ENCODE measurements around the gene FAM111A.

DNA sequence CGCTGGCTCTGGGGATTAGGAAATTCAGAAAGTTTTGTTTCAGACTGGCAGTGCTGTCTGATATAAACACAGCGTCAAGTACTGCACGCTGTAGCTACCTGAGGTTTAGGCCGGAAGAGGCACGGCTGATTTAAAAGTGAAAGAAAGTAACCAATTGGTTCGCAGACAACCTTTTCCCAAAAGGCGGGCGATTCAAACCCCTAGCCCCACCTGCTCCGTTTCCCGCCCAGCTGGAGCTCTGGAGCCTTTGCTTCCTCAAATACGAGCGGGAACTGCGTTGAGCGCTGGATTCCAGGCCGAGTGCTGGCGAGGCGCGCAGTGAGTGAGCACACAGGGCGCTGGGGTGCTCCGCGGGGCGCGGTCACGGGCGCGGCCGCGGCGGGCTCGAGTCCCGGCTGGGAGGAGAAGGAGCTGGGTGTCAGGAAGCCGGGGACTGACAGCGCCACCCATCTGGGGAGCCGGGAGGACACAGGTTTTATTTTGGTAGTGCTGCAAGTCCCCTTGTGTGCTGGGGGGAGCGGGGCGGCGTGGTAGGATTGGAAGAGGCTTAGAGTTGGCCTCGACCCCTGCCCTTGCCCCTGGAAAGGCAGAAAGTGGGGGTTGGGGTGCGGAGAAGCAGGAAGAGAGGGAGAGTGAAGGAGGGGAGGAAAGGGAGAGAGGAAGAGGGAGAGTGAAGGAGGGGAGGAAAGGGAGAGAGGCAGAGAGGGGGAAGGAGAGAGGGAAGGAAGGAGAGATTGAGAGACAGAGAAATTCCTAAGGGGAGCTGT, 2.1 kb downstream of the FAM111A start:
- TF ChIP-seq, protein P1, sequence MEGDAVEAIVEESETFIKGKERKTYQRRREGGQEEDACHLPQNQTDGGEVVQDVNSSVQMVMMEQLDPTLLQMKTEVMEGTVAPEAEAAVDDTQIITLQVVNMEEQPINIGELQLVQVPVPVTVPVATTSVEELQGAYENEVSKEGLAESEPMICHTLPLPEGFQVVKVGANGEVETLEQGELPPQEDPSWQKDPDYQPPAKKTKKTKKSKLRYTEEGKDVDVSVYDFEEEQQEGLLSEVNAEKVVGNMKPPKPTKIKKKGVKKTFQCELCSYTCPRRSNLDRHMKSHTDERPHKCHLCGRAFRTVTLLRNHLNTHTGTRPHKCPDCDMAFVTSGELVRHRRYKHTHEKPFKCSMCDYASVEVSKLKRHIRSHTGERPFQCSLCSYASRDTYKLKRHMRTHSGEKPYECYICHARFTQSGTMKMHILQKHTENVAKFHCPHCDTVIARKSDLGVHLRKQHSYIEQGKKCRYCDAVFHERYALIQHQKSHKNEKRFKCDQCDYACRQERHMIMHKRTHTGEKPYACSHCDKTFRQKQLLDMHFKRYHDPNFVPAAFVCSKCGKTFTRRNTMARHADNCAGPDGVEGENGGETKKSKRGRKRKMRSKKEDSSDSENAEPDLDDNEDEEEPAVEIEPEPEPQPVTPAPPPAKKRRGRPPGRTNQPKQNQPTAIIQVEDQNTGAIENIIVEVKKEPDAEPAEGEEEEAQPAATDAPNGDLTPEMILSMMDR (IDR thresholded peaks at IDR 0.05 in 4 of 5, conservative IDR thresholded peaks at IDR 0.05 in 1 of 5) = no peak
- peak in 1 of 2 donors; percentile 7 for TF ChIP-seq POLR2A (IDR thresholded peaks at IDR 0.05)
